ENCODE results near the gene MEMO1.

The MEMO1 gene

GRCh38 chr2:31828891-31829290 is 181.9 kb downstream of the MEMO1 start:
- no peak for DNase-seq (ENCODE audit: low read depth in 2 of 2)

GRCh38 chr2:31823558-31823957 is 187.2 kb downstream of the MEMO1 start:
- no peak for DNase-seq (ENCODE audit: low read depth in 2 of 2)

GRCh38 chr2:31822587-31822986 is 188.2 kb downstream of the MEMO1 start:
- no peak for DNase-seq (ENCODE audit: low read depth in 2 of 2)

Data from fibroblast of skin of left biceps (primary cell).